Thyroid gland (tissue), 4 donors: ENCODE results near the gene PGS1.

Experiments
- CTCF ChIP-seq, 6 experiments: fragments of 200-600 bp in 3 of 6; fragments of 450-650 bp in 3 of 6; sonication (generic) in 3 of 6; IDR thresholded peaks; one replicate each; pipeline ENCODE4 v1.5.1; 2016 to 2019; ENCODE audit warnings: antibody characterized with exemption in 6 of 6, mild to moderate bottlenecking in 2 of 6, inconsistent platforms in 1 of 6, moderate library complexity in 1 of 6
- POLR2A ChIP-seq, 2 donors: fragments of 450-650 bp; IDR thresholded peaks; one replicate each; pipeline ENCODE4 v1.6.1; 2017; ENCODE audit warnings: antibody characterized with exemption in 2 of 2, mild to moderate bottlenecking in 2 of 2, moderate library complexity in 1 of 2

DNA sequence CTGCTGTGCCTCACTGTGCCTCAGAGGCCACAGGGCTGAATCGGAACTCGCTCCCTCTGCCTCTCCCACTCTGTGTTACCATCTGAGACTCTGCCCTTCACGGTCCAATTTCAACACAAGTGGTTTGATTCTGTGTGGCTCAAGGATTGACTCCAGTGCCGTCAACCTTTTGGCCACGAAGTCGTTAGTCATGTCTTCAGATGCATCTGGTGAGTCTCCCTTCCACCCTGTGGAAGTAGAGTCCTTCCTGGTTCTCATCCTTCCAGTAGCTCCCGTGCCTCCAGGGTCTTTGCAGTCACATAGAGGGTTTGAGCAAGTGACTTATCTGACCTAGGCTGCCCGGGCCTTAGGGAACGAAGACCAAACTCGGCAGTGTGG is 51.2 kb downstream of the PGS1 start:
- no peak for TF ChIP-seq CTCF (IDR thresholded peaks at IDR 0.05)
- TF ChIP-seq POLR2A (IDR thresholded peaks at IDR 0.05), result no peak
